Cerebellar nuclear complex (tissue), 1 donor: ENCODE measurements around the gene ITGA2.

ENCODE experiments used
- DNase-seq, 2 experiments: peaks; one replicate each; lab custom pipeline; 2025; lab: John Stamatoyannopoulos, UW

Gene ITGA2

DNA sequence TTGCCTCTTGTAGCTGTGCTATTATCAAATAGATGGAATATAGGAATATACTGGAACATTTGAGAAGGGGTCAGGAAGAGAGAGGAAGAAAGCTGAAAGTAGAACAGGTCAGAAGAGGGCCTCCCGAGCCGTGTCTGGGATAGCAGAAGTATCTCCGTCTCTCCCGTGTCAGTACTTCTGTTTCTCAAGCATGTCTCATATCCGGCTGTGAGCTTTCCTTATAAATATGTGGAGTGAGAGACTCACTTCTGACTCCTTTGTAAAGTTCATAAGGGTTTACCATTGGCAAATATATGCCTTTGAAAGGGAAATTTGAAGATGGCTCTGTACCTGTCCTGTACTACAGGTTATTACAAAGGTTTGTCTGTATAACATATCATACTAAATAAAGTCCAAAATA is 70.1 kb downstream of the ITGA2 start:
- DNase-seq, result no peak

DNA sequence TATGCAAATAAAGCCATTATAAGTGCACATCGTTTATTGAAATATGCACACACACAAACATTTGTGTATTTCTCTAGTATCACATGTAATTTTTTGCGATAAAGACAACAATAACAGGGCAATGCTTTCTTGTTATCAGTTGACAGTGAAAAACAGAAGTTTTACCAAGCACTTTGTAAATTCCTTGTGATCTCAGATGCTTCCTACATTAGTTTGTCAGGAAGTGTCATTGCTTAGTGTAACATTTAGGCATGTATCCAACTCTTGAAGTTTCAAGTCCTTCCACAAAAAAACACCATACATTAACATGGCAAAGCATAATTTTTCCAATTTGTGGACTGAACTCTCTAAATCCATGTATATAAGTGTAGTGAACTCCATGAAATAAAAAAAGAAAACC is 74.0 kb downstream of the ITGA2 start:
- no peak for DNase-seq

GRCh38 chr5:53063791-53064190 is 74.6 kb downstream of the ITGA2 start:
- DNase-seq, result no peak

GRCh38 chr5:53066088-53066487 is 76.9 kb downstream of the ITGA2 start:
- no peak for DNase-seq

GRCh38 chr5:53067641-53068040 is 78.5 kb downstream of the ITGA2 start:
- DNase-seq, result no peak

- DNase-seq, result no peak
Measured at GRCh38 chr5:53068291-53068836, 79.2 kb downstream of the ITGA2 start.

DNA sequence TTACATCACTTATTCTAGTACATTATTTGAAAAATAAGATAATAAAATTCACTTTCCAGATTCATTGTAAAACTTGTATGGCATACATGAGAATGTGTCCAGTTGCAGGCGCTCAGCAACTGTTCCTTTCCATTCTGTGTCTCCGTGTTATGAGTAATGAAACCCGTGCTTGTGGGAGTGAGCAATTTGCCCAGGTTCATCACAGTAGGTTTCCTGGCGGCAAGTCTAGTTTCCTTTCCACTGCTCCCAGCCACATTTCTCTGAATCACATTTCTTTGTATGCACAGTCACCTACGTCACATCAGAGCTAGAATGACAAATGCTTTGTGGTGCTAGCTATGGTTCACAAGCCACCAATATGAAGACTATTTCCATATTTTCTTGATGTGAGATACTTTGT is 80.5 kb downstream of the ITGA2 start:
- no peak for DNase-seq

GRCh38 chr5:53071298-53071697 is 82.1 kb downstream of the ITGA2 start:
- DNase-seq, result no peak

GRCh38 chr5:53071738-53072137 is 82.6 kb downstream of the ITGA2 start:
- DNase-seq, result no peak

- no peak for DNase-seq
Measured at GRCh38 chr5:53073348-53073747, 84.2 kb downstream of the ITGA2 start.

DNA sequence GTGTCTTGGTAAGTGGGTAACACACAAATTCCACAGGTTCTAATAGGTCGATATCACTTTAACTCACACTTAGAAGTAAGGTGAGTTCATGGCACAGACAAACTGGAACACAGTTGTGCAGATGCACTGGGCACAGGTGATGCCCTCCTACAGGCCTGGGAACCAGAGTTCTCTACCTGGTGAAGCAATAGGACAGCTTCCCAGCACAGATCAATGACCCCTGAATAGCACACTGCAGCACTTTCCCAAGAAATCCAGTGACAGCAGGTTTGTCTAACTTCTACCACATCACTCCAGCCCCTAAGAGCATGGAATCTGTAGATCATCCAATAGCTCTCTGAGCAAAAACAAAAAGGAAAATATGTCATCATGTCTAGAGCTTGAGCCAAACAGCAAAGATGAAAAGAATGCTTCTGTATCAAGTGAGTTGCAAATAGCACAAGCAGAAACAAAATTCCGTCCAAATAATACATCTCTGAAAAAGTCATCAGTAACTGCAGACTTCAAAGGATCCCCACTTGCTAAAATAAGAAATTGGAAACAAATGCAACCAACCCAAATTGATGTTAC is 86.9 kb downstream of the ITGA2 start:
- no peak for DNase-seq

DNA sequence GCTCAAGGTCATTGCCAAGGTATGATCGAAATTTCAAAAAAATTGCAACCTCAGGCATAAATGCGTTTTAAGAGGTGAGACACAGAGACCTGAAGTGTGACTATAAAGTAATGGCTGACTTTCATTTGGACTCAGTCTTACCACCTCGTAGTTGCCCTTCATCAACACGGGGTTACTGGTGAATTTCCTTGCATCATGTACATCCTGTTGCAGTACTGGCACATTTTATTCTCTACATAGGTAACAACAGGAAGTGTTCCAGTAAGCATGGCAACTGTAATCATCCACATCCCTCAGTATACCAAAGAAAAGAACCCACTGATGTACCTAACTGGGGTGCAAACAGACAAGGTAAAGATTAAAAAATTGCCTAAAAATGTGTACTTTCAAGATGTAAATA is 91.1 kb downstream of the ITGA2 start:
- DNase-seq, result no peak

DNA sequence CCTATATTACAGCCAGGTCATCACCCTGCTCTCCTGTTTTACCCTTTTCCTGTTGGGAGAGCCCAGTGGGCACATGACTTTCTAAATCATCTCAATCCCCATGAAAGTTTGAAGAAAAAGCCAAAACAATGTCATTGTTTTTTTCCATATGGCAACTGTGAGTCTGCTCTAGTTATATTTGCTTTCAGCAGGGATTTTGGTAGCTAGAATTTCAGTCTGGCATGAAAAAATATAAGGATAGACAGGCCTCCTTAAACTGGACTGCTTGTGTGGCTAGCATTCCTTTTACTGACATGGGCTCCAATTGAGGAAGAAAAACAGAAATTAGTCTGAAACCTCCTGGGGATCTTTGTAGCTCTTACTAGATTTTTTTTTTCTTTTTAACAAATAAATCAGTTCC is 94.8 kb downstream of the ITGA2 start:
- no peak for DNase-seq

GRCh38 chr5:53084546-53085255 is 95.5 kb downstream of the ITGA2 start:
- DNase-seq, result no peak

GRCh38 chr5:53087171-53087570 is 98.0 kb downstream of the ITGA2 start:
- no peak for DNase-seq

DNA sequence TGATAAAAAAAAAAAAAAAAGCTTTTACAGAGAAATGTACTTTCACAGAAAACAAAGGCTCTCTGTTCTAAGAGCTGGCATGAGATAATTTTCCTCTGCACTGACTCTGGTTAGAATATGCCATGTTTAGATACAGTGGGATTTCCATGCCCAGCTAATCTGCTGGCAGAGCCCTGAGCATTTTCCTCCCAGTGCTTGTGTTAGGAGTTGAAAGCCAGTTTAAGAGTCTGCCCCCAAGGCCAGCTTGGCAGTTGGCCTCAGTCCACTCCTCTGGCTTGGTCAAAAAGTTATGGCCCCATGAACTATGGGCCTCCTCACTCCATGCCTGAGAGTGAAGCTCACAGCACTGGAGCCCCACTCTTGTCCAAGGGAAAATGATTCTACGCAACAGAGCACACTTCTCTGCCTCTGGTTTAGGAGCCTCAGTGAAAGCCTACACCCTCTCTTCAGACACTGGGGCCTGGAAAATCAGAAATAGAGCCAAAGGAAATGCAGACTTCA is 98.5 kb downstream of the ITGA2 start:
- DNase-seq, result no peak

DNA sequence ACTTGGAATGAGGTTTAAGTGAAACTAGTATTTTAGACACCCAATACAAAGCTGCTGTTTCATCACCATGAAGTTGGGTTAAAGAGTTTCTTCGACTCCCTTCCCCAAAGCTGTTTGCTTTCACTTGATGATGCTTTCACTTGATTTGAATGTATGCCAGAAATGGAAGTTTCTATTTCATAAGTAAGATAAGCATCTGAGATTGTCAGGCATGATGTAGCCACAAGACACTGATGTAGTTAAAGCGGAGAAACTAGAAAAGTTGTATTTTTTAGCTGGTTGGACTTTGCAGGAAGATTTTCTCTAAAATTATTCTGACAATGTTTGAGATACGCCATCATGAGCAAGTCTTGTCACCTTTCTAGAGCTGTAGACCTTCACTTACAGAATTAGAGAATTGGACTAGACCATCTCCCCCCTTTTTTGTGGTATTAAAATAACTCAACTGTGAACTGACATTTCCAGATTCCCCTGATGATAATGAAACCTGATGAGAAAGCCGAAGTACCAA is 100.4 kb downstream of the ITGA2 start:
- no peak for DNase-seq

DNA sequence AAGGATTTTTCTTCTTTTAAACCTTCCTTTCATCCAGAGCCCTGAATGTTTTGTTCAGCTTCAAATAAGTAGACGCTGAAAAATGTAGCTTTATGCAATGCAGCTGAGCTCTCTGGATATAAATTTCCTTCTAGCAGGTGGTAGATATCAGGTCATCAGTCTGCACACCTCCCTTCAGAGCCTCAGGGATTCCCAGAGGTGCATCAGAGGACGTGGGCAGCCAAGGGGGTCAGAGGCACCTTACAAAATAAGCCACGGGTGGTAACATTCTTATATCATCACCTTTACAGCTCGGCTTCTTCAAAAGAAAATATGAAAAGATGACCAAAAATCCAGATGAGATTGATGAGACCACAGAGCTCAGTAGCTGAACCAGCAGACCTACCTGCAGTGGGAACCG is 101.1 kb downstream of the ITGA2 start:
- DNase-seq, result no peak

DNA sequence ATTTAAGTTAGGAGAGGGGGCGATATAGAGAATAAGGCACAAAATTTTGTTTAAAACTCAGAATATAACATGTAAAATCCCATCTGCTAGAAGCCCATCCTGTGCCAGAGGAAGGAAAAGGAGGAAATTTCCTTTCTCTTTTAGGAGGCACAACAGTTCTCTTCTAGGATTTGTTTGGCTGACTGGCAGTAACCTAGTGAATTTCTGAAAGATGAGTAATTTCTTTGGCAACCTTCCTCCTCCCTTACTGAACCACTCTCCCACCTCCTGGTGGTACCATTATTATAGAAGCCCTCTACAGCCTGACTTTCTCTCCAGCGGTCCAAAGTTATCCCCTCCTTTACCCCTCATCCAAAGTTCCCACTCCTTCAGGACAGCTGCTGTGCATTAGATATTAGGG is 102.1 kb downstream of the ITGA2 start:
- DNase-seq, result no peak

- DNase-seq, result no peak
Measured at GRCh38 chr5:53092242-53092641, 103.1 kb downstream of the ITGA2 start.

DNA sequence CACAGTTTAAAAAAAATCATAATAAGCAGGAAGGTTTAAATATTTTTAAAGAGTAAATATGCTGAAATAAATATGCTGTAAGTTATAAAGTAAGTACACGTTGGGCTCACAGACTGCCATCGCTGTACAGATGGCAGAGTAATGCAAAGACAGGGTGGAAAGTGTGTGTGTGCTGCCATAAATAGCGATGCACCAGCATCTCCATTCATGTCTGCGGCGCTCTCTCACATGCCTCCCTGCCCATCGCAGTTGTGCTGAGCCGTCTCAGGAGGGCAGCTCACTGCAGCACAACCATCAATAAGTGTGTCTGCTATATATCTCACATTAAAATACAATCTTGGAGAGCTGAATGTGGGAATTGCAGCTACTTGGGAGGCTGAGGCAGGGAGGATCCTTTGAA is 106.1 kb downstream of the ITGA2 start:
- DNase-seq, result no peak

DNA sequence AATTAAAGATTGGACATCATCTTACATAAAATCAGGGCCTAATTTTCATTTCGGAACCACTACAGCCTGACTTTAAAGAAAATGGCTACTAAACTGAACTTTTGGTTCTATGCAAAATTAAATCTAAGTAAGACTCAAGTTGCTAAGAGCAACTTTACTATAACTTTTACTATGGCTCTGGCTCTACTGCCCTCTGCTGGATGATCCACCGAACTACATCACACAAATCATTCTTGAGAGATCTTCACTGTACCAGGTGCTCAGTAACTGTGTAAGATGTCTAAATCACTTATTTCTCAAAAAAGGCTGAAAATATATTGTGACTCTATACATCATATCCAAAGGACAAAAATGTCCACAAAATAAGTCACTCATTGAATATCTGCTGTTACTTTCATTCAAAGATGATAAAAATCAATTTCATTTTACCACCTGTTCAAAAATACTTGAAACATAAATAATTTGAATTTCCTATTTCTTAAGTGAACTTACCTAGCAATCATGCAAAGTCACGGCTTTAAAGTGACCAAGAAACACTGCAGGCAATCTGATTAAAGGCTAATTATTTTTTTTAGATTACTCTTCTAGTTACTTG is 106.9 kb downstream of the ITGA2 start:
- peak in 1 of 2 experiments; percentile 0 for DNase-seq

- DNase-seq, result no peak
Measured at GRCh38 chr5:53099546-53099945, 110.4 kb downstream of the ITGA2 start.
